AG09309 (cell line): ENCODE measurements around the gene RPA1.

ENCODE experiments used
- DNase-seq: peaks from one replicate; pipeline ENCODE4 v3.0.0-alpha.2; 2010; ENCODE audit warnings: low read depth
- H3K4me3 ChIP-seq: 2 replicates; pipeline ENCODE4 v1.5.1; 2011; ENCODE audit warnings: mild to moderate bottlenecking, low read depth, low read length, moderate library complexity; ENCODE audit not compliant: control insufficient read depth
- TF ChIP-seq, protein P1 (sequence below): IDR thresholded peaks from 2 replicates; pipeline ENCODE4 v1.5.1; 2011; ENCODE audit warnings: mild to moderate bottlenecking, low read depth, low read length, inconsistent platforms; ENCODE audit not compliant: insufficient read depth, control insufficient read depth; ENCODE audit errors: missing control alignments

The RPA1 gene

DNA sequence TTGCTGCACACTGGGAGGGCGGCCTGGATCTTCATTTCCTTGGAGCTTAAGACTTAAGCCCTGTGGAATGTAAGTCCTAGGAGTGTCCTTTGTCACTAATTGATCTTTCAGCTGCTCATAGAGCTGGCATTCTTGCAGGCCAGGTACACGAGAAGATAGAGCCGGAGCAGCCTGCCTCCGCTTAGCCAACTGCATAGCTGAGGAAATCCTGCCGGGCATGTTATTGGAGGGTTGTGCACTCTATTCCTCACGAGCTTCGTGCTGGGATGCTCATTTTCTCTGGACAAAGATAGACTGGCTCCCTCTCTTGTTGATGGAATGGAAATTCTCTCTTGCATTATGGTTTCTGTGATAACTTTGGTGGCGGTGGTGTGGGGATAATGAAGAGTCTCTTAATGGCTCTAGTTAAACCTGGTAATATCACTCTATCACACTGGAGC is 76.9 kb downstream of the RPA1 start:
- H3K4me3 ChIP-seq, result no peak overlapping the region
- DNase-seq, result no peak
- TF ChIP-seq, protein P1, sequence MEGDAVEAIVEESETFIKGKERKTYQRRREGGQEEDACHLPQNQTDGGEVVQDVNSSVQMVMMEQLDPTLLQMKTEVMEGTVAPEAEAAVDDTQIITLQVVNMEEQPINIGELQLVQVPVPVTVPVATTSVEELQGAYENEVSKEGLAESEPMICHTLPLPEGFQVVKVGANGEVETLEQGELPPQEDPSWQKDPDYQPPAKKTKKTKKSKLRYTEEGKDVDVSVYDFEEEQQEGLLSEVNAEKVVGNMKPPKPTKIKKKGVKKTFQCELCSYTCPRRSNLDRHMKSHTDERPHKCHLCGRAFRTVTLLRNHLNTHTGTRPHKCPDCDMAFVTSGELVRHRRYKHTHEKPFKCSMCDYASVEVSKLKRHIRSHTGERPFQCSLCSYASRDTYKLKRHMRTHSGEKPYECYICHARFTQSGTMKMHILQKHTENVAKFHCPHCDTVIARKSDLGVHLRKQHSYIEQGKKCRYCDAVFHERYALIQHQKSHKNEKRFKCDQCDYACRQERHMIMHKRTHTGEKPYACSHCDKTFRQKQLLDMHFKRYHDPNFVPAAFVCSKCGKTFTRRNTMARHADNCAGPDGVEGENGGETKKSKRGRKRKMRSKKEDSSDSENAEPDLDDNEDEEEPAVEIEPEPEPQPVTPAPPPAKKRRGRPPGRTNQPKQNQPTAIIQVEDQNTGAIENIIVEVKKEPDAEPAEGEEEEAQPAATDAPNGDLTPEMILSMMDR, result peak; percentile 3

GRCh38 chr17:1907216-1907631 is 77.4 kb downstream of the RPA1 start:
- DNase-seq, result no peak
- TF ChIP-seq, protein P1, result peak; percentile 8
- no peak overlapping the region for H3K4me3 ChIP-seq

GRCh38 chr17:1907909-1908698 is 78.3 kb downstream of the RPA1 start:
- no peak for DNase-seq
- TF ChIP-seq, protein P1, result no peak
- peak overlapping the region; percentile 4 for H3K4me3 ChIP-seq

GRCh38 chr17:1908699-1909309 is 79.0 kb downstream of the RPA1 start:
- DNase-seq, result peak; percentile 37
- TF ChIP-seq, protein P1, result peak; percentile 82
- H3K4me3 ChIP-seq, result peak overlapping the region; percentile 4

- TF ChIP-seq, protein P1, result no peak
- DNase-seq, result no peak
- H3K4me3 ChIP-seq, result no peak overlapping the region
Observed at GRCh38 chr17:1909985-1910384, 80.2 kb downstream of the RPA1 start.

GRCh38 chr17:1912146-1912545 is 82.3 kb downstream of the RPA1 start:
- TF ChIP-seq, protein P1, result no peak
- DNase-seq, result no peak
- H3K4me3 ChIP-seq, result no peak overlapping the region

- TF ChIP-seq, protein P1, result no peak
- no peak for DNase-seq
- H3K4me3 ChIP-seq, result no peak overlapping the region
Observed at GRCh38 chr17:1913702-1914101, 83.9 kb downstream of the RPA1 start.
